NCI-H524 treated with DMSO at 0.1 percent for 48 hours (cell line): ENCODE data around the gene IL34.
A peak's percentile ranks its signal among the peaks of the same experiment; 100 is the strongest.

Experiments used
- DNase-seq: peaks from one replicate; lab custom pipeline; 2025; lab: John Stamatoyannopoulos, UW

Gene IL34

DNA sequence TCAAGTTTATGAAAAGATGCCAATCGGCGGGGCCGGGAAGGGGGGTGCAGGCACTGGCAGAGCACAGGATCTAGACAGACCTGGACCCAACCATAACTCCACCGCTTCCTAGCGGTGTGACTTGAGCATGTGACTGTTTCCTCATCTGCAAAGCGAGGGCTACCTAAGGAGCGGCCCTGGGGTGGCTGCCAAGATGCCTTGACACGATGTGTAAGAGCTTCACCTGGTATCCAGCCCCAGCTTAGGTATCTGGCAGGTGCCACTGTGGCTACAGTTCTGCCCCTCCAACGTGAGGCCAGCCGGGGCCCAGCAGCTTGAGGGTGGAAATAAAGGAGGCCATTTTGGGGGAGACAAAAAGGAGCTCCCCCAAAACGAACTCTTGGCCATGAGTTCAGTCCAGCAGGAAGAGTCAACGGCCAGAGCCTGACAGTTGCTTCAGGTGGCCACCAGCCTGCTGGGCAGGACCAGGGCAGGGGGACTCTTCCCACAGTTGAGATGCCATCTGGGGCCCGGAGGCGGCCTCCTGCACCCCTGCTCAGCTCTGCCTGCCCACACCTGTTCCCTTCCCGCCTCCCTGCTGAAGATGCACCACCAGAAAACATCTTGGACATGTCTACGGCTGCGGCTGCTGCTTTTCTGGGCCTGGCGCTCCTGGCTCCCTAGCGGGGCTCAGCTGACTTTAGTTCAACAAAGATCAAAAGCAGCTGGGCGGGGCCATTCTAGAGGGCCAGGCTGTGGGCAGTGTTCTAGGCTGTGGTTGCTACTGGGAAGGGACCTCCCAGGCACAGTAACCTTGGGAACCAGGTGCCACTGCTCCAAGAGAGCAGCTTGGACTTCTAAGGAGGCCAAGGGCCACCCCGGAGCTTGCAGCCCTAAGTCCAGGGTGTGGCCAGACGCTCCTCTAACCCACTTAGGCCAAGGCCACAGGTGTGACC, 42.9 kb downstream of the IL34 start:
- no peak for DNase-seq

DNA sequence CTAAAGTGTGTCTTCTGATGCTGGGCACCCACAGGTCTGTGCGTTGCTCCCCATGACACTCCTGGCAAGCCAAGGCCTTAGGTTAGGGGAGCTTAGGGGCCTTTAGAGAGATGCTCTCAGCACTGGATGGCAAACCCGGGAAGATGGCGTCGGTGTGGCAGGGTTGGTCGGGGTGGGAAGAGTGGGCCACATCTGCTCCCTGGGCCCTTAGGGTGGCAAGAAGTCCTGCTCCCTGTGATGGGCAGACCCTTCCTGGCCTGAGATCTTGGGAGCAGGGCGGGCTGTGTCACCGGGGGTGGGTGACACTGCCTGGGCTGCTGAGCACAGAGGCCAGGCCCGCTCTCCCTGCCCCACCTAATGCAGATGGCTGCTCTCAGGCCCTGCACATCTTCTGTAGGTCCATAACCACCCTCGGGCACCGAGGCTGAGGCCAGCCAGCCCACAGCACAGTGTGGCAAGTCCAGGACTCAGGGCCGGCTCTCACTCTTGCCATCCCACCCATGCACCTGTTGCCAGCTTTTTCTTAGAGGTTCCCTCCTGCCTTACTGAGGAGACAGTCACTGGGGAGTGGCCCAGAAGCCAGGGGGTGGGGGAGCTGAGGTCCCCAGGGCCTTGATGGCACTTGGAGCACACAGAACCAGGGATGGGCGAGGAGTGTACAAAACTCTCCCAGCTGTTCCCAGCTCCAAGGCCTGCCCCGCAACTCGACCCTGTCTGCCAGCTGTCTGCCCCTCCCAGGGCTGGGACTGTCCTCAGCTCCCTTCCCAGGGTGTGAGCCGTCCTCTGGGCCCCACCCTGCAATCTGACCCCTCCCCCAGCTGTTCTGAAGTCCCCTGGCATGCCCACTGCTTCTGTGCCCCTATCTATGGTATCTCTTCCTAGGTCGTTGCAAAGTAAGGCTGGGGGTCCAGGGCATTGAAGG, 43.9 kb downstream of the IL34 start:
- no peak for DNase-seq

DNA sequence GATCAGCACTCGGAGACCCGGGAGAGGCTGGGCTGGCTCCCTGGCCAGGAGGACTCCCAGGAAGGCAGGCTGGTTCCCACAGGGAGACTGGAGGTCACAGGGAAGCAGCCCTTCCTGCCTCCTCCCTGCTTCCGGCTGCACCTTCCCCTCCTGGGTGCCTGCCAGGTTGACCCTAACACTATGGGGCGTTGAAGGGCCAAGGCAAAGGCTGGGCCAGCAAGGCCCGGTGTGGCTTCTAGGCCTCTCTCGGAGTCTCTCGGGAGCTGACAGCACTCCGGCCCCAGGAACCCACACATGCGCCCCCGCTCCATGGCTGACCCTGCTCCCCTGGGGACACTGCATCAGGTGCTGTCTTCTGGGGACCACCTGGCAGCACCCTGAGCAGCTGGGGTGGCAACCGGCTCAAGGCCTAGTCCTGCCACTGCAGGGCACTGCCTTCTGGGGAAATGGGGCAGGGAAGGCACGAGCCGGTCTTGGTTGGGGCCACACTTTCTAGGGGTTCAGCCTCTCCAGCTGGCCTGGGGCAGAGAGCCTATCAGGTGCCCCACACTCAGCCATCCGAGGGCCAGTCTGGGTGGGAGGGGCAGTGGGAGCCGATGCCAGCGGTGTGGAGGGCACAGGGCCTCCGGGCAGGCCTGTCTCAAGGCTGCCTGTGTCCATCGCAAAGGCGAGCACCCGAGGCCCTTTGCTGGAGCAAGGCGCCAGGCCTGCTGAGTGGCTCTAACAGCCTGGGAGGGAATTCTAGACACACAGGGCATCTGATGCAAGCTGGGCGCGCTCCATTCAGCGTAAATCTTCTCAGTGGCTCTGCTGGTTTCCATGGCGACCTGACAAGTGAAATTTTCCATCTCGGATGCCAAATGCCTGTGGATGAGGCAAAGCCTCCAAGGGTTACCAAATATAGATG, 45.1 kb downstream of the IL34 start:
- no peak for DNase-seq

DNA sequence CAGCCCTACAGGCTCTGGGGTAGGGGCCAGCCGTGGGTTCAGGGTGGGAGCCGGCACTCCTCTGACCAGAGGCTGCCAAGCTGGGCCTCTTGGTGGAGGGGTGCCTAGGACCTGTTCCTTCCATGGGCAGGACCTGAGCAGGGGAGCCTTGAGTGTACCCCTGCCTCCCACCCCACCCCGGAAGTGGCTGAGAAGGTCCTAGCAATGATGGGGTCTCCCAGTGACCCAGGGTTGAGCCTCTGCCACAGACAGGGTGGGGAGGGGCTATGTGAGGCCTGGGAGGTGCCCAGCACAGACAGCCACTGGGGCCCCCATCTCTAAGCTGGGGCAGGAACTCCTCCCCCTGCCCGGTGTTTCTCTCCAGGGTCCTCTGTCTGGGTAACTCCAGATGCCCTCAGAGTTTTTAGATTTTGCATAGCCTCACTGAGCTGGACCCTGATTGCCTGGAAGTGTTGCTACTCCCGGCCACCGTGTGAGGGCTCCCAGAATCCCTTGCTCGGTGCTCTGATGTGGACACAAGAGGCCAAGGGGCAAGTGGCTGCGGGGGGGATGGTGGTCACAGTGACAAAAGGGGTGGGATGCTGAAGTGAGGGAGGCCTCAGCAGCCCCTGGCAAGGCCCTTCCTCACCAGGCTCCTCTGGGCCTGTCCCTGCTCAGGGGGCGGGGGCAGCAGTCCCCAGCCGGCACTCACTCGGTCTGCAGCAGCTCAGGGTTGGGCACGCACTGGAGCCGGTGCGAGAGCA, 45.9 kb downstream of the IL34 start:
- DNase-seq = no peak

DNA sequence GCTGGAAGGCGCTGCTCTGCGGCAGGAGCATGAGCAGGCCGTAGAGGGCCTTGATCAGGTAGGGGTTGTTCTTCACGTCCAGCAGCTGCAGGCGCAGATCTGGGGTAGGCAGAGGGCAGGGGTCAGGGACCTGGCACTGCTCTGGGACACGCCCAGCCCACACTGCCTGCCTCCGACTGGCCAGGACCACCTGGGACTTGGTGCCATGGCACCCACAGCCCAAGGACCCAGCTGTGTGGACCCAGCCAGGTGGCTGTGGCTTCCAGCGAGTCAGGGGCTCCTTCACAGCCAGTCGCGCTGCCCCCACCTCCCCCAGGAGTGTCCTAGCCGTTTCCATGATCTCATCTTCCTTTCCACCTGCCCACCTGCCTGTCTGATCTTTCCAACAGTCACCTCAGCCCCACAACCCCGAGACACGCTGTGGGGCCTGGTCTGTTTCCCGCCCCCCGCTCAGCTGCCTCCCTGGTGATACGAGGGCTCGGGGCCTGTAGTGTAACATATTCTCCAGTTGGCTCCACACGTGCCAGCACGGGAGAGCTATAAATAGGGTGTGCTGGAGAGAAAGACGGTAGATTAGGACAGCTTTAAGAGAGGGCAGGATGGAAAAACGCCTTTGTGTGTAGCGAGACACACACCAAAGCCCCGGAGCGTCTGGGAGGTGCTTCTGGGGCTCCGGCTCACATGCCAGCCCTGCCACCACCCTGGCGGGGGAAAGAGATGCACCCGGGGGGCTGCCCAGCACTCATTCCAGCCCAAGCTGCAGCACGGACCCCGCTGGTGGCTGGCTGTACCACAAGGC, 46.7 kb downstream of the IL34 start:
- no peak for DNase-seq

DNA sequence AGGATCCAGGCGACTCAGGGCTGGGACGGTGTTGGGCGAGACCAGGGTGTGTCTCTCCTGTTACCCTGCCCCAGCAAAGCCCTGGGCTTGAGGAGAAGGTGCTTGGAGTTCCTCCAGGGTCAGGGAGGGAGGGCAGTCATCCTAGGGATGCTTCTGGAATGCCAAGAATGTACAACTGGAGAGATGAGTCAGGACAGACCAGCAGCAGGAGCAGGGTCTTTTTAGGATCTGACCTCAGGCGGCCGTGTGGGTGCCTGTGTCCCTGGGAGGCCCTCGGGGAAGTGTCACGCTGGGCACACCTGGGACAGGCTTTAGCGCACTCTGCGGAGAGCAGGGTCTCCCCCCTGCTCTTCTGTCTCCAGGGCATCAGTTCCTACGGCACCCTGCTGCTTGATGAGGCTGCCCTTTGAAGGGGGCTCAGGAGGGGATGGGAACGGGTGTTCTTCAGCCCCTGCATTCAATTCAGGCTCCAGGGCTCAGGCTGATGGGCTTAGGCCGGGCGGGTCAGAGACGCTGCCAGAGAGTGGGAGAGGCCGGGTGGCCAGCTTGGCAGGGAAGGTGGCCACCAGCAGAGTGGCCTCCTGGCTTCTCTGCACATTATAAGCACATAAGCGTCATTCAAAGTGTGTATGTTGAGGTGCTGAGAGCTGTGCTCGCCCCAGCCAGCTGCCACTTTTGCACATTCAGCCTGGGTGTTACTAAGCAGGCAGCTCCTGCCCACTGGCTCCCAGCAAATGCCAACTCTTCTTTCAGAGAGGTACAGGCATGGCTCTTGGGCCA, 47.9 kb downstream of the IL34 start:
- no peak for DNase-seq

DNA sequence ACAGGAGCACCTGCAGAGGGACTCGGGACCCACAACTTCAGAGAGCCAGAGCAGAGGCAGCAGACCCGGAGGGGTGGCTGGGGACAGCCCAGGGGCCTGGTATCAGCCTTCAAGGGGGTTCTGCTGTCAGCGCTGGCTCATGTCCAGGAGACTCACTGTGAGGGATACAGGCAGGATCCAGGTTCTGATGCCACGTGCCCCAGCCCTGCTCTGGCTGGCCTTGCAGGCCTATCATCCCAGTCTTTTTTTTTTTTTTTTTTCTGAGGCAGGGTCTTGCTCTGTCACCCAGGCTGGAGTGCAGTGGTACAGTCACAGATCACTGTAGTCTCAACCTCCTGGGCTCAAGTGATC, 48.5 kb downstream of the IL34 start:
- no peak for DNase-seq

DNA sequence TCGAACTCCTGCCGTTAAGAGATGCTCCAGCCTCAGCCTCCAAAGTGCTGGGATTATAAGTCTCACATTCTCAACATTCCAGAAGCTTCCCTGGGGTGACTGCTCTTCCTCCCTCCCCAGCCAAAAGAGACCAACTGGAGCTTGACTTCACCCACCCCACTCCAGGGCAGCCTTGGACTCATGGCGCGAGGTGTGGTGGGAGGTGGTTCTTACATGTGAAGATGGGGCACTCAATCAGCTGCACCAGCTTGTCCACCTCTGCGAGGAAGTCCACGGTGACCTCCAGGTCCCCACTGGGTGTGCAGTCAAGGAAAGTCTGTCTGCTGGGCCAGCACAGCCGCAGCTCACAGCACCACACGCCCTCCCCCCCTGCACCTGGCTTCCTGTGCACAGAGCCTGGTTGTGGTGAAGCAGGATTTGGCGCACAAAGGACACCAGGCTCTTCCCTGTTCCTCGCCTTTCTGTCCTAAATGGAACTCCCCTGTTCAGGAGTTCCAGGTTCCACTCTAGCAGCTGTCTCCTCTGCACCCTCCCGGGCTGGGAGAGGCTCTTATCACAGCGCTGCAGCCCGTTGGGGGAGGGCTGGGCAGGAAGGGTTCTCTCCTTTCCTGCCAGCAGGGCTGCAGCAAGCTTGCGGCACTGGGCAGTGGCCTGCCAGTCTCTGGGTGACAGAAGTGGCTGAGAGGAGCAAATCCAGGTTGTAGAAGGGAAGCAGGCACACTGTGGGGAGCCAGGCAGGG, 49.1 kb downstream of the IL34 start:
- DNase-seq = no peak

DNA sequence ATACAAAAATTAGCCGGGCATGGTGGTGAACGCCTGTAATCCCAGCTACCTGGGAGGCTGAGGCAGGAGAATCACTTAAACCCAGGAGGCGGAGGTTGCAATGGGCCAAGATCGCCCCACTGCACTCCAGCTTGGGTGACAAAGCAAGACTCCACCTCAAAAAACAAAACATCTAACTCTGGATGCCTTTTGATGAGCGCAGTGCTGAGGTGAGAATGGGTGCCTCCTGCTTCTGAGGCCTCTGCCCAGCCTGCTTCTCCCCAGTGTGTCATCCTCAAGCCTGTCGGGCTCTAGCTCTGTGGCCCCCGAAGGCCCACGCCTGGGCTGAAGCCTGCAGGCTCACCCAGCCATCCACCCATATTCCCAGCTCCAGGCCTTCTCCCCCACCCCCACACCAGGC, 50.0 kb downstream of the IL34 start:
- DNase-seq = no peak

DNA sequence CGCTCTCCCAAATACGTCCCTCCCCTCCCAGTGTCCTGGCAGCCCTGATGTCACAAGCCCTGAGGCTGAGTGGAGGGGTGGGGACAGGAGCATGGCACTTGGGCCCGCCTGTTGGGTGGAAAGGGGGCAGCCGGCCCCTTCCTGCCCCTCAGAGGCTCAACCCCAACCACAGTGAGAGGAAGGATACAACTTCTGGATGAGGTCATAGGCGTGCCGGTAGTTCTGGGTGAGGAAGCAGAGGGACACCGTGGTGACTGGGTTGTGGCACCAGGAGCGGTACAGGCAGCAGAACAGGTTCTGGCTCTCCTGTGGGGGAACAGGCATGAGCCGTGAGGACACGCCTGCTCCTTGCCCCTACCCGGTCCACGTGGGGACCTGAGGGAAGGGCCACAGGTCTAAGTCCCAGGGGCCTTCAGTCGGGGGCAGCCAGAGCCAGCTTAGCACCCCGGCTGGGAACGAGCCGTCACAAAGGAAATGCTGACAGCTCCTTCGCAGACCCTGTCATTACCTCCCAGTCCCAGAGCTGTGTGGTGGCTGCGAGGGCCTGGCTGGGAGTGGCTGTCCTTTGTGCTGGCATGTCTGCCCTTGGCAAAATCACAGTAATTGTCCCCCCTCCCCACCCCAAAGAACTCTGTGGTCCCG, 50.7 kb downstream of the IL34 start:
- DNase-seq = no peak

DNA sequence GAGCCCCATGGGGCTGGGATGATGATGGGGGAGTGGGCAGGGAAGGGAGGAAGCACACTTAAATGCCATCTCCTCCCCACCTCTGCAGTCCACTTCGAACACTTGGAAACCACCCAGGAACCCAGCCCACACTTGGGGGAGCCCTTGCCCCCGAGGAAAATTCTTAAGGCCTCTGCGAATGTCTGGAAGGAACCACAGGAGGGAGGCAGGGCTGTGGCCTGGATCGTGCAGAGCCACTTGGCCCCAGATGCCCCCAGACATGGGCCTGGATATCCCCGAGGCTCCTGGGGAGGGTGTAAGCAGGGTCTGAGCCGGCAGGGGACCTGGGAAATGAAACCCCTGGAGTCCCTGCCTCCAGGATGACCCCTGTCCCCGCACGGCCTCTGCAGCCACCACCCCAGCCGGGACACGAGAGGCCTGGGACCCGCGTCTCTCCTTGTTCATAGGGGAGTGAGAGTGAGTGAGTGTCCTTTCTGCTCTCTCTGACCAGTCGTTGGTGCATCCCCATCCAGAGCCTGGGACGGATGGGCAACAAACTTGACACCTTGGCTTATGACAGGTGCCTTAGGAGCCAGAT, 51.3 kb downstream of the IL34 start:
- DNase-seq = no peak

DNA sequence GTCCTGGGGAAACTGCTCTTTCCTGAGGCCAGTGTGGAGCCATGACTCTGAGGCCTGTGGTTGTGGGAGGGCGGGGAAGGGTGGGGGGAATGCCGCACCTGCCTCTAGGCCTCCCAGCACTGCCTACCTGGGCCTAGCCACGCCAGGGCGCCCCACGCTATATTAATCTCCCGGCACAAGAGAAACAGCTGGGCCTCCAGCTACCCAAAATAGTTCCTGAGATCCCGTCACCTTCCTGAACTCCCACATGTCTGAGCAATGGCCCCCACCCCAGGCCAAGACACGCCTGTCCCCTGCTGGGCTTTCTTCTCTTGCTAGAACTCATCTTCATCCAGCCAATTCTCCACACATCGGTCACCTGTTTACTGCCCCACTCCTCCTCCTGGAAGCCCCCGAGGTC, 52.5 kb downstream of the IL34 start:
- no peak for DNase-seq

DNA sequence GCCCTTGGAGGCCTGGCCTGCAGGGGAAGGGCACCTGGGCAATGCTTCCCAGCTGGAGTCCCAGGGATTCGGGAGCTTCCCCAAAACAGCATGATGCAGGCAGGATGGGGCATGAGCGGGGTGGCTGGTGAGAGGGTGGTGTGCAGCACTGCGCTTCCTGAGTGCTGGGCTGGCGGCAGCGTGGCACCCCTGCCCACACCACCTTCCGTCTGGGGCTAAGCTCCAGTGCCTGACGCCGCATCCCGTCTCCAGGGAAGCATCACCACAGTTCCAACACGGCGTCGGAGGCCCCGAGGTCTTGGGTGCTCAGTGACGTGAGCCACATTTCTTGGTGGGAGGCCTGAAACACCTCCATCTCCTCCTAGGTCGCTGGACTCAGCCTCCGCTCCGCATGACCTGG, 53.3 kb downstream of the IL34 start:
- no peak for DNase-seq

DNA sequence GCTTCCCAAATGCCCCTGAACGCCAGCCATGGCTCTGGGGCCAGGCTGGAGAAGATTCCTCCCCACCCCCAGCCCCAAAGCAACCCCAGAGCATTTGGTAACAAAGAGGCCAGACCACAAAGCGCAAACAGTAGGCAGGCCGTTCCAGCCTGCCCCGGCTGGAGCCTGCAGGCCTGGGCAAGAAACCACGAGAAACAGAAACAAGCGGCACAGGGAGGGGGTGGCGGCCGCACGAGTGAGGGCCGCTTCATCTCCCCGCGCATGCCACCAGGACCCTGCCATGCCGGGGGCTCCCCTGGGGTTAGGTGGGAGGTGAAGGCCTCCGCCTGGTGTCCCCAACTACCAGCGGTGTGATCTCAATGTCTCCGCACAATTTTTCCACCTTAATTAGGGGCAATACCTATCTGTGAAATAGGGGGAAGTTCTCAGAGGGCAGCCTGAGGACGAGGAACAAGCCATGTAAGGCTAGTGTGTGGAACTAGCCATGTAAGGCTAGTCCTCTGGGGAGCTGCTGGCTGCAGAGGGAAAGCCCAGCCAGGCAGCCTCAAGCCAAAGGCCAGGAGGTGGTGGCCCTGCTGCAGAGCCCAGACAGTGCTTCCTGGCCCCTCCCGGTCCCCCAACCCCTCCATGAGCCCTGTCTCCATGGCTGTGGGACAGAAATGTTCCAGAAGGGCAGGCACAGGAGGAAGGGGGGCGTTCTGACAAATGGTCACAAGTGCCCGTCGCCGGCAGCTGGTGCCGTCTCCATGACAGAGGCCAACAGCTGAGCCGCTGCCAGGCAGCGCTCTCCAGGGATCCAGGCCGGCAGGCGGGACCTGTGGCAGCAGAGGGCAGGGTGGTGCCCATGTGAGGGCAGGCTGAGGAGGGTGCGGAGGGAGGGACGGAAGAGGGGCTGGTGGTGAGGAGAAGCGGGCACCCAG, 54.0 kb downstream of the IL34 start:
- DNase-seq = peak; percentile 54

DNA sequence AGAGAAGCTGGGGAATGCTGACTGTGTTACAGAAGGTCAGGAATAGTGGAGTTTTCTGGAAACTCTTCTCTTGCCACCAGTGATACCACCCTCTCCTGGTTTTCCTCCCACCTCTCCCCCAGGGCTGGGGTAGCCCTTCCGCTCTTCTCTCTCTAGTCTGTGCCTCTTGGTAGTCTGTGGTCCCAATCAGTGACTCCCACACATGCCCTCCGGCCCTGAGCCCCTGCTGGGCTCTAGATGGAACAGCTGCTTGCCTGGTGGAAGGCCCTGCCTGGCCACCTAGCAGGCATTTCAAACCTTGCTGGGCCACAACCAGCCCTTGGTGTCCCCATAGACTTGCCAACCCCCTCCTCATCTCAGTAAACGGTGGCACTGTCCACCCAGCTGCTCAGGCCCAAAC, 54.7 kb downstream of the IL34 start:
- no peak for DNase-seq

DNA sequence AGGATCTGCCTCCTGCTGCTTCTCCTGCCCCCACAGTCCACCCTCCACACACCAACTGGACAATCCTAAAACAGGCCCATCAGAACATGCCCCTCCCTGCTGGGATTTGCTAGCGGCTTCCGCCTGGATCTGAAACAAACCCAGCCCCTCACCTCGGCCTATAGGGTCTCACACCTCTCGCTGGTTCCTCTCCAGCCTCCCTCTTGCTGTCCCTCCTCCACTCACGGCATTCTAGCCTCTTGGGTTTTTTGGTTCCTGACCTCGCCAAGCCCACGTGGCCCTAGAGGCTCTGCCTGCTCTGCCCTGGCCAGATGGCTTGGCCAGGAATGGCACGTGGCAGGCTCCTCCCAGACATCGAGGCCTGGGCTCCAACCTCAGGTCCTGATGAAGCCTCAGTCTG, 55.2 kb downstream of the IL34 start:
- DNase-seq = no peak

DNA sequence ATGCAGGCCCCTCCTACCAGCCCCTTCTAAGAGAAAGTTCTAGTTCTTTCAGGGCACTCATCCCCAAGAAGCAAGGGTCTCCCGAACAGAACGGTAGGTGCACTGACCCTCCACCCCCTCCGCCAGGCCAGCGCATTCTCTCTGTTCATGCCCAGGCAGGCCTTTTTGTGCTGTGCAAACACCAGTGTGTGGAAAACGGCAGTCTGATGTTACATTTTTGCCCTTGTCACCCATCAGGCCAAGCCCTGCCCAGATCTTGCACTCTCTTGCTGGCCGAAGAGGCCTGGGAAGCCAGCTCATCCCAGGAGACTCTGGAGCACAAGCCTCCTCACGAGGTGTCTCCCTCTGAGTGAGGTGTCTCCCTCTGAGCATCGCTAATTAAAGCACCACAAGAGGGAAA, 55.6 kb downstream of the IL34 start:
- no peak for DNase-seq
